Suppressor macrophage treated with lipopolysaccharide for 4 hours (primary cell): ENCODE measurements around the gene ZIC3.
"Not testable (repeated sequence)": the region's sequence is repeated elsewhere in the genome, so short reads cannot be mapped to it uniquely, and the experiment has no call there.

Experiments used
- DNase-seq: peaks from one replicate; pipeline ENCODE4 v3.0.0-alpha.2; 2020

ZIC3 gene

GRCh38 chrX:137565921-137566745 is at the start of gene ZIC3:
Gene ZIC3, plus strand, starts transcription at chrX:137566127. Its CDS starts 565 bp downstream, at chrX:137566692.
- peak; percentile 25 for DNase-seq

GRCh38 chrX:137519459-137519858 is 46.5 kb upstream of the ZIC3 start:
- no peak for DNase-seq

- DNase-seq: no peak
Observed at GRCh38 chrX:137545711-137546651, 19.9 kb upstream of the ZIC3 start.

- no peak for DNase-seq
Observed at GRCh38 chrX:137547291-137547690, 18.6 kb upstream of the ZIC3 start.

DNA sequence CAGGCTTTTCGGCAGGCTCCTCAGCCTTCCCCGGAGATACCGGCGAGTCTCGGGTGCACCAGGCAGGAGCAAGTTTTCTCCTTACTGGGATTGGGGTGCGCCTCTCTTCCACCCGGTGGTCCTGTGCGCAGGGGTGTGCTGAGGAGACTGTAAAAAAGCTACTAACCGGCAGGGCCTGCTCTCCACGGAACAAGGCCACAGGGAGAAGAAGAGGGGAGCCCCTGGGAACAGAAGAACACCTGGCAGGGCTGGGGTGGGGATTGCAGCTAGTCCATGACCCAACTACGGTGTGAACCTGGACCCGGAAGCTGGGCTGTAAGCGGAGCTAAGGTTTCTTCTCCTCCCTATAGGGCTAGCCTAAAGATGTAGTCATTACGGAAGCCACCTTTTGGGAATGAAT is 17.7 kb upstream of the ZIC3 start:
- DNase-seq: no peak

- DNase-seq: no peak
Observed at GRCh38 chrX:137549073-137549472, 16.9 kb upstream of the ZIC3 start.

GRCh38 chrX:137549851-137550664 is 15.9 kb upstream of the ZIC3 start:
- no peak for DNase-seq

GRCh38 chrX:137550665-137551261 is 15.2 kb upstream of the ZIC3 start:
- DNase-seq: no peak

DNA sequence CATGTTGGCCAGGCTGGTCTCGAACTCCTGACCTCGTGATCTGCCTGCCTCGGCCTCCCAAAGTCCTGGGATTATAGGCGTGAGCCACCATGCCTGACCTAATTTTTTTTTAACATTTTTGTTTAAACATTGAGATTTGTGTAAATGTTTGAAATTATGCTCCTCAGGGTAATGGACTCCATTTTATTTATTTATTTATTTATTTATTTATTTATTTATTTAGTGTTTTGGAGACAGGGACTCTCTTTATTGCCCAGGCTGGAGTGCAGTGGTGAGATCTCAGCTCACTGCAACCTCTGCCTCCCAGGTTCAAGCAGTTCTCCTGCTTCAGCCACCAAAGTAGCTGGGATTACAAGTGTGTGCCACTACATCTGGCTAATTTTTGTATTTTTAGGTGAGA is 13.8 kb upstream of the ZIC3 start:
- DNase-seq: not testable (repeated sequence)

- no peak for DNase-seq
Observed at GRCh38 chrX:137562096-137562495, 3.8 kb upstream of the ZIC3 start.

DNA sequence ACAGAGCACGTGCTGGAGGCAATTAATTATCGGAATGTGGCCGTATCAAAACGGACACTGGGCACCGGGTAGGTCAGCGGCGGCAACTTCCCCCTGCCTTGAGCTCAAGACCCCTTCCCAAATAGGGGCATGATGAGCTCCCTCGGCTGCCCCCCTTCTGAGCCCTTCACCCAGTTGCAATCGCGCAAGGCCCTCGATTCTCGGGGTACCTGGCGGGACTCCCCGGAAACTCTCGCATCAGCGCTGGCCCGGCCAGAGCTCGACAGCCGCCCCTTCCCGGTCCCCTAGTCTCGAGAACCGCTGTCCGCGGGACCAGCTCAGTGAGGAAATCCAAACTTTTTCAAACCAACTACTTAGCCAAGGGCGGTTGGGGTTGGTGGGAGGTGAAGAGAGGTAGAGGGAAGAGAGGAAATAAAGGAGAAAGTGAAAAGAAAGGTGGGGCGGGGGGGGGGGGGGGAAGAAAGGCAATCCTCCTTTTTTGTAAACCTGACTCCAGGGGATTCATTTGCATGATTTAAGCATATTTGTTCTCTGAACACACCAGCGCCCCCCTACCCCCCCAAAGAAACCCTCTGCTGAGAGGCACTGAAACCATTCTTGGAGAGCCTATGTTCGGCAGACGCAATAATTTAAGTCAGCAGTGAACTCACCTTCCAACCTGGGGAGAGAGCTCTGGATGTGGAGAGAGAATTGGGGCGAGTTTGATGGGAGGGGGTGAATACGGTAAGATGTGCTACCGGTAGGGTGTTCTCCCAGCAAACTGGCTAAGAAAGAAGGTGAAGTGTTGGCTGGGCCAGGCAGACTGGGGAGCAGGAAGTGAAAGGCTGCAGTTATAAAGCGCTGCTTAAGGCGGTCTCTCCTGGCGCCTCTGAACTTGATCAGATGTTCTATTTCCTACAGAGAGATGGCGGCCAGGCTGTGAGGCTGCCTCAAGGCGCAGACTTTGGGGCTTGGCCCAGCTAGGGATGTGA is 2.0 kb upstream of the ZIC3 start:
- no peak for DNase-seq

DNA sequence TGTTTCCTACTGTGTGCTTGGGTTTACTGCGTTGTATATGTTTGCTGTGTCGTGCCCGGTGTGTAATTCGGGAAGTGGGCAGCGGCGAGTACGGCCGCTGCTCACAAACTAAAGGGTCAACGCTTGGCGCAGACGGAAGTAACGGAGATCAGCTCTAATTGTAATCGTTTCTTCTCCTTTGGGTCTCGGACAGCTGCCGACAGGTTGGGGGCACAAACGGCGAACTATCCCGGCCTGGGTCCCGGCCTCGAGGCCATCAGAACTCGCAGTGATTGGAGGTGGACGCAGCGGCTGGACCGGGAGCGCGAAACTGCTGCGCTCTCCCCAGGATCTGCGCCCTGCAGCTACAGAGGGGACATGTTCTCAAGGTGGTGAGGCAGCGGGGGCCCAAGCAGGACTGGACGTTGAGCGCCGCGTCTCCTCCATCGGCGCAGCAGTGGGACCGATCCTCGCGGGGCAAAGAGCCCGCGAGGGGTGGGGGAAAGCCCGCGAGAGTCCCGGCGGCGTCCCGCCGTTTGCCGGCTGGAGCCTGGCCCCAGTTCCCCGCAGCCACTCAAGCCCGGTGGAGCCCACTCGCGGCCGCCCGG is 516 bp upstream of the ZIC3 start:
- no peak for DNase-seq

DNA sequence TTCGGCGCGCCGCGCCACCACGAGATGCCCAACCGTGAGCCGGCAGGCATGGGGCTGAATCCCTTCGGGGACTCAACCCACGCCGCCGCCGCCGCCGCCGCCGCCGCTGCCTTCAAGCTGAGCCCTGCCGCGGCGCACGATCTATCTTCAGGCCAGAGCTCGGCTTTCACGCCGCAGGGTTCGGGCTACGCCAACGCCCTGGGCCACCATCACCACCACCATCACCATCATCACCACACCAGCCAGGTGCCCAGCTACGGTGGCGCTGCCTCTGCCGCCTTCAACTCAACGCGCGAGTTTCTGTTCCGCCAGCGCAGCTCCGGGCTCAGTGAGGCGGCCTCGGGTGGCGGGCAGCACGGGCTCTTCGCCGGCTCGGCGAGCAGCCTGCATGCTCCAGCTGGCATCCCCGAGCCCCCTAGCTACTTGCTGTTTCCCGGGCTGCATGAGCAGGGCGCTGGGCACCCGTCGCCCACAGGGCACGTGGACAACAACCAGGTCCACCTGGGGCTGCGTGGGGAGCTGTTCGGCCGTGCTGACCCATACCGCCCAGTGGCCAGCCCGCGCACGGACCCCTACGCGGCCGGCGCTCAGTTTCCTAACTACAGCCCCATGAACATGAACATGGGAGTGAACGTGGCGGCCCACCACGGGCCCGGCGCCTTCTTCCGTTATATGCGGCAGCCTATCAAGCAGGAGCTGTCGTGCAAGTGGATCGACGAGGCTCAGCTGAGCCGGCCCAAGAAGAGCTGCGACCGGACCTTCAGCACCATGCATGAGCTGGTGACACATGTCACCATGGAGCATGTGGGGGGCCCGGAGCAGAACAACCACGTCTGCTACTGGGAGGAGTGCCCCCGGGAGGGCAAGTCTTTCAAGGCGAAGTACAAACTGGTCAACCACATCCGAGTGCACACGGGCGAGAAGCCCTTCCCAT is 1.1 kb downstream of the ZIC3 start:
- DNase-seq: no peak

DNA sequence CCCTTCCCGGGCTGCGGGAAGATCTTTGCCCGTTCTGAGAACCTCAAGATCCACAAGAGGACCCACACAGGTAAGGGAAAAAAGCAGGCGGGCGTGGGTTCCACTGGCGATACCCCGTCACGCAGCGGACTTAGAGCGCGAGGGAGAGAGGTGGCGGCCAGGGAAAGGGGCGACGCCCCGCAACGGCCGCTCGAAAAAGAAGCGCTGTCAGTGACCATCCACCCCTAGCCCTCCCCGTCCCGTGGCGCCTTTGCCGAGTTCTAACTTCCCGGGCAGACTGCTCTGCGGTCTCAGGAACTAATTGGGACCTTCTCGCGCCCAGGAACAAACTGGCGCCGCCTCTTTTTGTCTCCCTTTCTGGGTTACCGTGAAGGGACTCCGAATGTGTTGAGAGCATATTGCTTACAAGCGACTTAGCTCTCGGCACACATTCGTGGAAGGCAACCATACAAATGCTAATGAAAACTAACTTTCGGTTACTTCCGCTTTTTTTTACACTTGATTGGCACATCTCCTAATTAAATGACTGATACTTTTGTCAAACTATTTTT is 1.8 kb downstream of the ZIC3 start:
- no peak for DNase-seq

DNA sequence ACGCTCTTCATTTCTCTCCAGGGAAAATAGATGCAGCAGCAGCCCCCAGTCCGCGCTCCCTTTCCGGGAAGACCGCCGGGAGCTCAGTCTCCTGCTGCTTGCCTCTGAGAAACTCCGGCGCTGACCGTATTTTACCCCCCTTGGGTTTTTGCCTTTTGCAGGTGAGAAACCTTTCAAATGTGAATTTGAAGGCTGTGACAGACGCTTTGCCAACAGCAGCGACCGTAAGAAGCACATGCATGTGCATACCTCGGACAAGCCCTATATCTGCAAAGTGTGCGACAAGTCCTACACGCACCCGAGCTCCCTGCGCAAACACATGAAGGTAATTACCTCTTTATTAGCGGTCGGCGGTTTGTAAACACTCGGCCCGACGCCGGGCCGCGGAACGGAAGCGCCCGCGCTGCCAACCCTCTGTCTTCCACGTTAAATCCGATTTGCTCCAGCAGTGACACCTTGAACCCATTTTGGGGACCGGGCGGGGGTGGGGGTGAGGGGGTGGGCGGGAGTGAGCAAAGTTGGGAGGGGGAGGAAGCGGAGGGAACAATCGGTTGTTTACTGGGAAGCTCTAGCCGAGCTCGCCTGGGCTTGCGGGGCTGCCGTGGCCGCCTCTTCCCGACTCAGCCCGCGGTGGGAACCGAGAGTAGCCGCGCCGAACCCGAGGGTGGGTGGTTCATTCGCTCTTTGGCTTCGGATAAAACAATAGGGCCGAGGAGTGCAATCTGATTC is 3.0 kb downstream of the ZIC3 start:
- DNase-seq: no peak

DNA sequence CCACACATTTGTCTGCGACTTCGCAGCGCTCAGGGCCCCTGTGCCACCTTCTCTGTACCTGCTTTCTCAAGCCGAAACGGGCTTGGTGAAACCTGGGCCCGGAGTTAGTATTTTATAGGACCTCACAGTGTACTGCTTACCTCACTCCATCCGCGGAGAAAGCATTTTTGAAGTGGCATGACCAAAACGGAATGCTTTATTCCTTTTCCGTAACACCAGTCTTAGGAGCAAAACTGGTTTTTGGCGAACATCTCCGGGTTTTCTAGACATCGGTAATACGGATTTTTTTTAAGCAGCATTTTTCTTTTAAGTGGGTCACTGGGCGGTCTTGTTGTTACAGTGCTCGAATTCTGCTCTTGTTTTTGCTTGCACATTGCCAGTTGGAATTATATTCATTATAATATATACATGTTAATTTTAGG is 3.6 kb downstream of the ZIC3 start:
- DNase-seq: no peak

- no peak for DNase-seq
Observed at GRCh38 chrX:137573324-137574101, 7.6 kb downstream of the ZIC3 start.
